Measurements from ENCODE around the gene AGAP1.

AGAP1 gene

DNA sequence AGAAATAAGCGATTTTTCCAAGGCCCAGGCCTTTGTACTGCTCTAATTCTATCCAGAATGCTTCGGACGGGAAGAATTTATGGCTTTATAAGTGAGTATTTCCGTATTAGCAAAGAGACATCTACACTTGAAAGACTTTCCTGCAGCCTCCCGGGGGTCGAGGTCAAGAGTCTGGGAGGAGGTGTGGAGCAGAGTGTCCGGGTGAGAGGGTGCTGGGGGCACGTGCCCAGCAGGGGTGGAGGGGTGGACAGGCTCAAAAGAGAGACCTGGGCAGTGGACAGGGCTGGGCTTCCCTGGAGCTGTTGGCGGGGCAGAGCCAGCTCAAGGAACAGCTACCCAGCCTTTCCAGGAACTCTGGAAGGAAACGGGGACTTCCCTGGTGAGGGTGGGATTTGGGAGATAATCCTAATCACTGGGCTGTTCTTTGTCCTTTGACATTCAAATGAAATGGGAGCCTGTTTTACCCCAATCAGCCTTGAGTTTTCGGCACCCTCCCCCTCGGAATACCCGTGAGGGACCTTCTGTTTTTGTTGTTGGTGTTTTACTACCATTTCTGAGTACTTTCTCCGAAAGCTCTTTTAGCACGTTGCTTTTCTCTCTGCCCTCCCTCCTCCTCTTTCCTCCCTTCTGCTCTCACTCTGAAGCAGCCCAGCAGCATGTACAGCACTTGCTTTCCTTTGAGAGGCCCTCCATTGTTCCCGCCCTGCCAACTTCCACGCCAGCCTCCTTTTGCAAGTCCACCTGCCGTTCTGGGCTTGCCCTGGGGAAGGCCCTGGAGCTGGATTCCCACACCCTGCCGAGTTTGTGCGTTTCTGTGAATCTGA is 164.7 kb downstream of the AGAP1 start:
- no peak for DNase-seq (ENCODE audit: low read depth in 1 of 2, low spot score in 1 of 2)

DNA sequence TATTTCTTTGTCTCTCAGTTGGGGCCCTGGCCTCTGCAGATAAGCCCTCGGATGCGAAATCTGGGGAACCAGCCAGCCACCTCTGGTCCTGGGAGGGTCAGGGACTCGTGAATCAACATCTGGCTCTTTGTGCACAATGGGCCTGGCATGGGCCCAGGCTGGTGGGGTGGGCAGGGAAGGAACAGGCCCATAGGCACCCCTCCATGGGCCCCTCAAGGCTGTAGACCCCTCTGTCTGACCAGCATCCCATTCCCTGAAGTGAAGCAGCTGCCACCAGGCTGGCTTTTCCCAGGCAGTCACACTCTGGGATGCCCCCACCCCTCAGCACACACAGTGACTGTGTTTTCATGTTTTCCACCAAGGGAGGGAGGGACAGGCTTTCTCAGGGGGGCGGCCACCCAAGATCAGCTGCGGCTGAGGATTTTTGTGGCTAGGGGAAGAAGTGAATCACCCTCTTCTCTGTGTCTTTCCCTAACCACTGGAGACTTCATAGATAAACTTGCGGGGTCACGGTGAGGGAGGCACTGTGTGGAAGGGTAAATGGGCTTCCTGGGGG is 166.0 kb downstream of the AGAP1 start:
- DNase-seq (ENCODE audit: low read depth in 1 of 2, low spot score in 1 of 2) = no peak

DNA sequence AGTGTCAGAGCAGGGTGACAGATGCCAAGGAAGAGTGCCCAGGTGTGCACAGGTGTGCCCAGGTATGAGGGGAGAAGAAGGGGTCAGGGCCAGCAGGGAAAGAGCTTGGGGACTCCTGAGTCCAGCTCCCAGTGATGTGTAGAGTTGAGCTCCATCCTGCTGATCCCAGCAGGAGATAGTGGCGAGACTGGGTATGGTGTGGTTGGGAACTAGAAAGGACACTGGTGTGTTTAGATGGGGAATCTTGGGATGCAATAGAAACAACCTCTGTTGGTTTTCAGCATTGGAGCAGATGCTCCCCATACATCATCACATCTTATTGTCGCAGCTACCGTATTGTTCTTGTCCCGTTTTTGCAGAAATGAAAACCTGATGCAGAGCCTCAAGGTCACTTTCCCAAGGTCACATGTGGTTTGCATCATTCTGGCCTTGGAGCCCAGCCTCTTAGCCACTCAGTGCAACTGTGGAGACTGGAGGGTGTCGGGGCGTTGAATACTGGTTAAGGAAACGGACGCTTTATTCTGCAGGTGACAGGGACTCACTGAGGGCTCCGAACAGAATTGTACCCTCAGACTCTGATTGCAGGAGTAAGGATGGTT is 166.7 kb downstream of the AGAP1 start:
- DNase-seq (ENCODE audit: low read depth in 1 of 2, low spot score in 1 of 2) = no peak

DNA sequence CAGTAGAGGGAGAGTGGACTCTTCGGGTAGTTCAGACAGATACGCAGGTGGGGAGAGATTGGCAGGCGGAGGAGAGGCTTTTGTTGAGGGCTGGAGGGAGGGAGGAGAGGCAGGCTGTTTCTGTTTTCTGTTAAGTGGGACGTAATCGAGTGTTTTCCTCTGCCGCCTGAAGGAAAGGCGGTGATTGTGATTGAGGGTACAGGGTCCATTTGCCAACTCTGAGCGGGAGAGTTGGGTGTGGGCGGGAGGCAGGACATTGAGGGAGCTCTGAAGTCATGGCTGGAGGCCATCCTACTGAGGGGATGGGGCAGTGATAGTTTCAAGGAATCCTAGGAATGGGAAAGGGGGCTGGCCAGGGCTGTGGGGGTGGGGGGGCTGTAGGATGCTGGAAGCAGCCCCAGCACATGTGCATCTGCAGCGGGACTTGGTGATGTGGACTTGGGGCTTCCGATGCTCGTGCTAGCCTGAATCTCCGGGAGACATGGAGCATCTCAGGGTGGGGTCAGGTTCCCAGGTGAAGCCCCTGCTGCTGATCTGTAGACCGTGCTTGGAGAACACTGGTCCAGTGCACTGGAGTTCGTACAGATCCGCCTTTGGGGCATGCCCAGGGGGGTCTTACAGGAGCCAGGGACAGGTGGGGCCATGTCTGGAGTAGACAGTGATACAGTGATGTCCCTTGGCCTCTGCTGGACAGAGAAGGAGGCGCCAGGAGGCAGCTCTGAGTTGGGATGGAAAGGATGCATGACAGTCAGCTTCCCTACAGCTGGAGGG is 167.5 kb downstream of the AGAP1 start:
- no peak for DNase-seq (ENCODE audit: low read depth in 1 of 2, low spot score in 1 of 2)

DNA sequence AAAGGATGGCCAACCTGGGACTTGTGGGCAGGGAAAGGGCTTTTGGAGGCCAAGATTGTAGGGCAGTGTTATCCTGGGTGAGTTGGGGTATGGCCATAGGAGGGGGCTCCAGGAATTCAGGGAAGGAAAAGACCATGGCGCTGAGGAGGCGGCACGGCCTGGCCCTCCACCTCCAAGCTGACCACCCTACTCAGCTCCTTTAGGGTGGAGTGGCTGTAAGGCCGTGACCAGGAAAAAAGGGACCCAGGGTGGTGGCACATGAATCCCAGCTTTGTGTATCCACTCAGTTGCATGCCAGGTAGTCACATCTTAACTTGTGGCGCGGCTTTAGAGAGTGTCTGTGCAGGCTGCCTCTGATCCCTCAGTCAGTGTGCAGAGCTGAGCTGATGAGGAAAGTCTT is 168.1 kb downstream of the AGAP1 start:
- DNase-seq (ENCODE audit: low read depth in 1 of 2, low spot score in 1 of 2) = no peak

GRCh38 chr2:235663875-235664274 is 170.0 kb downstream of the AGAP1 start:
- no peak for DNase-seq (ENCODE audit: low read depth in 1 of 2, low spot score in 1 of 2)

GRCh38 chr2:235665661-235666212 is 171.9 kb downstream of the AGAP1 start:
- no peak for DNase-seq (ENCODE audit: low read depth in 1 of 2, low spot score in 1 of 2)

GRCh38 chr2:235666213-235666781 is 172.5 kb downstream of the AGAP1 start:
- no peak for DNase-seq (ENCODE audit: low read depth in 1 of 2, low spot score in 1 of 2)

DNA sequence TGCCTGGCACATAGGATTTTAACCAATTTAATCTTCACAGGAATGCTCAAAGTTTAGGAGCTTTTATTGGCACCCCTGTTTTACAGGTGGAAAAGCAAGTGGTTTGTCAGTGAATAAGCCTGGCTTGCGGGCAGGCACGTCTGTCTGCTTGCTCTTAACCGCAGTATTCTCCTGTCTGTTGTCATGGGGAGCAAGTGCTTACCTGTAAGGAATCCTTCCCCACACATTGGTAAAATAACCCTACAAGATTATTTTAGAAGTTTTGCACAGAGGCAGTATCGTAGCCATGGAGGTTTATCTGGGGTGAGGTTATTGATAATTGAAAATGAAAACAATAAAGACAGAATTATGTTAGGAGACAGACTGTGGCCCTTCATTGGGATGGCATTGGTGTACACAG is 174.9 kb downstream of the AGAP1 start:
- DNase-seq (ENCODE audit: low read depth in 1 of 2, low spot score in 1 of 2) = no peak

DNA sequence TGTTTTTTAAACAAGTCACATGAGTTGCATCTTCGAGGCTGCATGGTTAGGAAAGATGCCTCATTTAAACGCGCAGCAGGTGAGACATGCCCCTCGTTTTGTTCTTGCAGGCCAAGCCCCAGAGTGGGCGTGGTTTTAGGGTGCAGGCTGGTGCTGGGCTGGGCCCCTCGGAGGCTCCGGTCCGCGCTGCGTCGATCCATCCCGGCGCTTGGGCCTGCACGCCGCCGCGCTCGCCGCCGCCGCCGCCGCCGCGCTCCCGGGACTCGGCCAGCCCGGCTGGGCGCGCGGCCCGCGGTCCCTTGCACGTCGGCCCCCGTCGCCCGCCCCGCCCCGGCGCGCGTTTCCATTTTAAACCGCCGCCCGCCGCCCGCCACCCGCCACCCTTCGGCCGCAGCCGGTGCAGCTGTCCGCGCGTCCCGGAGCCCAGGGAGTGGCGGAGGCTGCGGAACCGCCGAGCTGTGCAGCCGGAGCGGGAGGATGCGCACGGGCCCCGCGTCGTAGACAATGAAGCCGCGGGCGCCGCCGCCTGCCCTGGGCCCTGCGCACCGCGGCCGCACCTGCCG is 175.5 kb downstream of the AGAP1 start:
- peak in 1 of 2 donors; percentile 7 for DNase-seq (ENCODE audit: low read depth in 1 of 2, low spot score in 1 of 2)

DNA sequence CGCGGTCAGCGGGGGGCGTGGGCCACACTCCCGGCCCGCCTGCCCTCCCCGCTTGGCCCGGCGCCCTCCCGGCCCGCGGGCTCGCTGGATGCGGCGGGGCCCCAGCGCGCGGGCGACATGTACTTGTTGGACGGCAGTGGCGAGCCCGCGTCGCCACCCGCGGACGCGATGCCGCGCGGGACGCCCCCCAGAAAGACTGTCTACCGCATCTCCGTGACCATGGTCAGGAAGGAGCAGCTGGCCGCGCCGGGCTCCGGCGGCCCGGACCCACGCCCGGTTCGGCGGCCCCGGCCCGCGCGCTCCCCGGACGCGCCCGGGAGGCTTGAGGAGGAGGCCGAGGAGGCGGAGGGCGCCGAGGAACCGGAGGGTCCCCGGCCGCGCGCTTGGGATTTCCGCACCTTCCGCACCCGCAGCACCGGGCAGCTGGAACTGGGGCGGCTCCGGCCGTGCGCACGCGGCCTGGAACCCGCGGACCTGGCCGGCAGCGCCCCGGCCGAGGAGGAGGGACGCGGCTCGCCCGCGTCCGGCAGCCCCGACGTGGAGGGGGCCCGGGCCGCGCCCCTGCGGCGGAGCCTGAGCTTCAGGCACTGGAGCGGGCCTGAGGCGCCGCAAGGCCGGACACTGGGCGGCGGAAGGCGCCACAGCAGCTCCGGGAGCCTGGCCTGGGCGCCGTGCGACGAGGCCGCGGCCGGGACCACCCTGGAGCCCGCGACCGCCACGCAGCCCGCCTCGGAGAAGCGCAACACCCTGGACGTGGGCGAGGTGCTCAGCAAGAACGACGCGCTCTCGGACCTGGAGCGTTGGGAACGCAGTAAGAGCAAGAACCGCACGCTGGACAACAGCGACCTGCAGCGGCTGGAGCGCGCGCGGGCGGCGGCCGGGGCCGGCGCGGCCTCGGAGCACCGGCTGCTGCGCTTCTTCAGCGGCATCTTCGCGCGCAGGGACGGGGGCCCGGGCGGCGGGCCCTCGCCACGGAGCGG is 176.4 kb downstream of the AGAP1 start:
- no peak for DNase-seq (ENCODE audit: low read depth in 1 of 2, low spot score in 1 of 2)

- no peak for DNase-seq (ENCODE audit: low read depth in 1 of 2, low spot score in 1 of 2)
Observed at GRCh38 chr2:235670974-235671787, 177.3 kb downstream of the AGAP1 start.

GRCh38 chr2:235672720-235673119 is 178.9 kb downstream of the AGAP1 start:
- no peak for DNase-seq (ENCODE audit: low read depth in 1 of 2, low spot score in 1 of 2)

DNA sequence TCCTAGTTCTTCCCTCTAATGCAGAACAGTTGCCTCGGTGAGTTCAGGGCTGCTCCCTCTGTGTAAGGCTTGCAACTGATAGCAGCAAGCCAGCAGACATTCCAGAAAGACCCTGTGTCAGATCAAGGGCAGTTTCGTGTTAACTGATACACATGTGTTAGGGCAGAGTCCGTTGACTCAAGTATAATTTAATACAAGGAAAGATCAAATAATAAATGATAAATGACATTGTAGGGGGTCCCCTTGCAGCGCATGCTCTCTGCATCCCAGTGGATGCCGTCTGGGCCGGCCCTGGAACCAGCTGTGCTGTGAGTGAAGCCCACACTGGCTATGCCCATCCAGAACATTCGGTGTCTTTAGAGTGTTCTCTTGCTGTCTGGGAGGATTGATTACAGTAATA is 180.3 kb downstream of the AGAP1 start:
- DNase-seq (ENCODE audit: low read depth in 1 of 2, low spot score in 1 of 2) = no peak

DNA sequence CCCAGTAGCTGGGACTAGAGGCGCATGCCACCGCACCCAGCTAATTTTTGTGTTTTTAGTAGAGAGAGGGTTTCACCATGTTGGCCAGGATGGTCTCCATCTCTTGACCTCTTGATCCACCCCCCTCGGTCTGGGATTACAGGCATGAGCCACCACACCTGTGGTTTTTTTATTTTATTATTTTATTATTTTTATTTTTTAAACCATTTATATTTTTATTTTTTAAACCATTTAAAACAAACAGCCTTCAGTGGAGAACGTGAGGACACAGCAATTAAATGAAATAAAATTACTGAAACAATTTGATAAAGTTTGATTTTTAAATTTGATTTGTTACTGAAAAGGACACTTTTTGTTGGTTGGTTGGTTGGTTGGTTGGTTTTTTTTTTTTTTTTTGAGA is 181.0 kb downstream of the AGAP1 start:
- DNase-seq (ENCODE audit: low read depth in 1 of 2, low spot score in 1 of 2) = no peak

- no peak for DNase-seq (ENCODE audit: low read depth in 1 of 2, low spot score in 1 of 2)
Observed at GRCh38 chr2:235675678-235676535, 182.1 kb downstream of the AGAP1 start.

- no peak for DNase-seq (ENCODE audit: low read depth in 1 of 2, low spot score in 1 of 2)
Observed at GRCh38 chr2:235676536-235676799, 182.6 kb downstream of the AGAP1 start.

GRCh38 chr2:235677276-235677788 is 183.5 kb downstream of the AGAP1 start:
- DNase-seq (ENCODE audit: low read depth in 1 of 2, low spot score in 1 of 2) = no peak
